PFSK-1 (cell line): ENCODE data around the gene CSF1R.

Experiments
- FOXP2 ChIP-seq: optimal IDR thresholded peaks from 2 replicates; pipeline ENCODE3; 2011; ENCODE audit warnings: borderline replicate concordance, control low read depth, inconsistent platforms; ENCODE audit not compliant: insufficient read depth; ENCODE audit errors: extremely low read length, extremely low read depth
- POLR2AphosphoS5 ChIP-seq: IDR thresholded peaks from 2 replicates; pipeline ENCODE4 v1.6.1; 2012; ENCODE audit warnings: low read depth, mild to moderate bottlenecking, control low read depth, low read length, moderate library complexity
- REST ChIP-seq, 2 experiments: IDR thresholded peaks; 2 replicates each; pipeline versions ENCODE4 v1.6.1 to v1.8.0; 2011 to 2012; ENCODE audit warnings: low read depth in 2 of 2, low read length in 2 of 2, control low read depth in 1 of 2, inconsistent platforms in 1 of 2, mild to moderate bottlenecking in 1 of 2, moderate library complexity in 1 of 2; ENCODE audit not compliant: insufficient read depth in 1 of 2
- SIN3A ChIP-seq: IDR thresholded peaks from 2 replicates; pipeline ENCODE4 v1.6.1; 2012; ENCODE audit warnings: mild to moderate bottlenecking, low read length, moderate library complexity, borderline replicate concordance; ENCODE audit not compliant: insufficient read depth
- TAF1 ChIP-seq: IDR thresholded peaks from 2 replicates; pipeline ENCODE4 v1.6.1; 2012; ENCODE audit warnings: low read length, control low read depth, borderline replicate concordance; ENCODE audit not compliant: insufficient read depth

CSF1R gene

GRCh38 chr5:150016537-150016936, 69.8 kb downstream of the CSF1R start:
- TF ChIP-seq SIN3A (no peak), POLR2AphosphoS5 (no peak), REST (IDR thresholded peaks at IDR 0.05; ENCODE audit: insufficient read depth in 1 of 2, low read depth in 2 of 2, low read length in 2 of 2) (no peak), TAF1 (no peak), FOXP2 (no peak)

- TF ChIP-seq REST (IDR thresholded peaks at IDR 0.05; ENCODE audit: insufficient read depth in 1 of 2, low read depth in 2 of 2, low read length in 2 of 2) (no peak), SIN3A (no peak), TAF1 (no peak), FOXP2 (no peak), POLR2AphosphoS5 (no peak)
Observed at GRCh38 chr5:150015415-150015814, 70.9 kb downstream of the CSF1R start.

DNA sequence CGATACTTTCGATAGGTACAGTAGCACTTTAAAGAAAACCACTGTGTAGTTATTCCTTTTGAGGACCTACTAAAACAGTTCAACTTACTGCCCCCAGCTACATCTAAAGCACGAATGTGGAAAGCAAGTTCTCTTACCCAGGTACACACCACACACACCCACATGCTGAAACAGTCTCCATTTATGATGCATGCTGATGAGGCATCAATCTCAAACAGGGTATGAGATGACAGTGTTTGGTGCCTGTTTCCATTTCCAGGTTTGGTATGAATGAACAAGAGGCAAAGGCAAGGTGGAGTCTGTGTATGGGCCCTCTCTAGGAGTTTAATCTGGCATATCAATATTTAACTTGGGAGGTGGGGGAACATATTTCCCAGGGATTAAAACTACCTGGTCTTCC, 71.9 kb downstream of the CSF1R start:
- TF ChIP-seq FOXP2 (no peak), TAF1 (no peak), POLR2AphosphoS5 (no peak), REST (IDR thresholded peaks at IDR 0.05; ENCODE audit: insufficient read depth in 1 of 2, low read depth in 2 of 2, low read length in 2 of 2) (no peak), SIN3A (no peak)

GRCh38 chr5:150013931-150014330, 72.4 kb downstream of the CSF1R start:
- TF ChIP-seq SIN3A (no peak), TAF1 (no peak), FOXP2 (no peak), REST (IDR thresholded peaks at IDR 0.05; ENCODE audit: insufficient read depth in 1 of 2, low read depth in 2 of 2, low read length in 2 of 2) (no peak), POLR2AphosphoS5 (no peak)
